HFF-Myc (cell line): ENCODE data around the gene PPEF2.
"Not testable (repeated sequence)": the region's sequence is repeated elsewhere in the genome, so short reads cannot be mapped to it uniquely, and the experiment has no call there.

Source experiments
- DNase-seq: peaks from one replicate; pipeline ENCODE4 v3.0.0-alpha.2; 2011; ENCODE audit warnings: low read depth; ENCODE audit errors: extremely low read depth
- H3K4me3 ChIP-seq: replicated peaks from 2 replicates; pipeline ENCODE4 v1.5.1; 2011; ENCODE audit warnings: low read depth, mild to moderate bottlenecking, control low read depth, low read length
- TF ChIP-seq, protein P1 (sequence below): IDR thresholded peaks from 2 replicates; pipeline ENCODE4 v1.5.1; 2012; ENCODE audit warnings: mild to moderate bottlenecking, low read depth, low read length, control low read depth; ENCODE audit errors: missing control alignments

Gene PPEF2

DNA sequence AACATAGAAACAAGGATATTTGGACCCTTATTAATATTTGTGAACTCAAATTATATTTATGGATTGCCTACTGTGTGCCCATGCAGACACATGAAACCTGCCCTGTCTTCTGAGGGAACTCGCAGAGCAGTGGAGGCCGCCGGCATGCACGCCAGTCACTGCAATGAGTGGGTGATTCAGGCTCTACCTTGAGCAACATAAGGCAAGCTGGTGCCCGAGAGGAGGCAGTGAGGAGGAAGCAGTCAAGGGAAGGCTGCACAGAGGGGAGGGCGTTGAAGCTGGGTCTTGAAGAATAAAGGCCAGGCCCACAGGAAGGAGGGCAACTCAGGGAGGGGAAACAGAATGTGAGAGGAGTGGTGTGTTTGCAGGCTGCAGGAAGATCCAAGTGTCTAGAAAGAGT, 52.8 kb downstream of the PPEF2 start:
- TF ChIP-seq, protein P1, sequence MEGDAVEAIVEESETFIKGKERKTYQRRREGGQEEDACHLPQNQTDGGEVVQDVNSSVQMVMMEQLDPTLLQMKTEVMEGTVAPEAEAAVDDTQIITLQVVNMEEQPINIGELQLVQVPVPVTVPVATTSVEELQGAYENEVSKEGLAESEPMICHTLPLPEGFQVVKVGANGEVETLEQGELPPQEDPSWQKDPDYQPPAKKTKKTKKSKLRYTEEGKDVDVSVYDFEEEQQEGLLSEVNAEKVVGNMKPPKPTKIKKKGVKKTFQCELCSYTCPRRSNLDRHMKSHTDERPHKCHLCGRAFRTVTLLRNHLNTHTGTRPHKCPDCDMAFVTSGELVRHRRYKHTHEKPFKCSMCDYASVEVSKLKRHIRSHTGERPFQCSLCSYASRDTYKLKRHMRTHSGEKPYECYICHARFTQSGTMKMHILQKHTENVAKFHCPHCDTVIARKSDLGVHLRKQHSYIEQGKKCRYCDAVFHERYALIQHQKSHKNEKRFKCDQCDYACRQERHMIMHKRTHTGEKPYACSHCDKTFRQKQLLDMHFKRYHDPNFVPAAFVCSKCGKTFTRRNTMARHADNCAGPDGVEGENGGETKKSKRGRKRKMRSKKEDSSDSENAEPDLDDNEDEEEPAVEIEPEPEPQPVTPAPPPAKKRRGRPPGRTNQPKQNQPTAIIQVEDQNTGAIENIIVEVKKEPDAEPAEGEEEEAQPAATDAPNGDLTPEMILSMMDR = no peak
- DNase-seq = no peak
- H3K4me3 ChIP-seq = no peak overlapping the region

DNA sequence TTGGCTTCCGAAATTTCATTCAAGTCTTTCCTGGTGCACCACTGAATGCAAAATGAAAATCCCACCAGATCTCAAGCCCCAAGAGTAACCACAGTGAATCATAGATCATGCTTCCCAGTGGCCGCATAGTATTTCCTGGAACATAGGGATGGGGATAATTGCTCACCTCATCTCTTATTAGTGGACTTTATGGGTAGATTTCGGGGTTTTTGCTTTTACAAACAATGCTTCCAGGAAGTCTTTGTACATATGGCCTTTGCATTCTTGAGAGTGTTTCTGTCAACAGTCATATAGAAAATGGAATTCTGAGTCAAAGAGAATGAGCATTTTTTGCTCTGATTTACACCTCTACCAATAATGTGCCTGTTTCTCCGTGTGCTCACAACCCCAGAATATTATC, 53.4 kb downstream of the PPEF2 start:
- no peak for DNase-seq
- TF ChIP-seq, protein P1 = no peak
- no peak overlapping the region for H3K4me3 ChIP-seq

DNA sequence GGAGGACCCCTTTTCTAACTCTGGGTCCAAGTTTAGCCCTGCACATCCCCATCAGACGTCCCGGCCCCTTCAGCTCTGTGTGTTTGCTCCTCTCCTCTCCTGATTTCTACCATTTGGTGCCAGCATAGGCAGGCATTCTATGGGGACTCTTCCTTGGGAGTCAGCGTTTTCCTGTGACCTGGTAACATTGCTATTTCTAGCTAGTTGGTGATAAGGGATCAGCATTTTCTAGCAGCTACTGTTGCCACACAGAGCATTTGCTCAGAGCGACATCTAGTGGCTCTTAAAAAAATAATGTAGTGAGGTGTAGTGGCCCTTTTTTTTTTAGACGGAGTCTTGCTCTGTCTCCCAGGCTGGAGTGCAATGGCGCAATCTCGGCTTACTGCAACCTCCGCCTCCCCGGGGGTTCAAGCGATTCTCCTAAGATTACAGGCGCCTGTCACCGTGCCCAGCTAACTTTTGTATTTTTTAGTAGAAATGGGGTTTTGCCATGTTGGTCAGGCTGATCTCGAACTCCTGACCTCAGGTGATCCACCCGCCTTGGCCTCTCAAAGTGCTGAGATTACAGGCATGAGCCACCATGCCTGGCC, 54.0 kb downstream of the PPEF2 start:
- TF ChIP-seq, protein P1 = peak; percentile 61
- DNase-seq = peak; percentile 87
- not testable (repeated sequence) for H3K4me3 ChIP-seq

DNA sequence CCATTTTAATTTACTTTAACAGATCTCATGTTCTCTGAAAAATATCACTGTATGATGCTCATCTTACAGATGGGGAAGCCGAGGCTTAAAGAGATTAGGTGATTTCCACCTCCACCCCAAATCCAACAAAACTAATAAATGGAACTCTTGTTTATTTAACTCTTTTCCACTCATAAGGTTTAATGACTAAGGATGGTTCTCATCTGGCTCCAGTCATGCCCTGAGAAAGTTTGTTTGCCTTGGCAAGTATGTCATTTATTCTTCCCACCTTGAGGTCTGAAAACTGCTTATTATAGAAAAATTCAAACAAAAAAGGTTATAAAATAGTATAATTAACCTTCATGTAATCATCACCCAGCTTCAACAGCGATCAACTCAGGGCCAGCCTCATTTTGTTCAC, 56.3 kb downstream of the PPEF2 start:
- H3K4me3 ChIP-seq = no peak overlapping the region
- no peak for DNase-seq
- TF ChIP-seq, protein P1 = no peak

DNA sequence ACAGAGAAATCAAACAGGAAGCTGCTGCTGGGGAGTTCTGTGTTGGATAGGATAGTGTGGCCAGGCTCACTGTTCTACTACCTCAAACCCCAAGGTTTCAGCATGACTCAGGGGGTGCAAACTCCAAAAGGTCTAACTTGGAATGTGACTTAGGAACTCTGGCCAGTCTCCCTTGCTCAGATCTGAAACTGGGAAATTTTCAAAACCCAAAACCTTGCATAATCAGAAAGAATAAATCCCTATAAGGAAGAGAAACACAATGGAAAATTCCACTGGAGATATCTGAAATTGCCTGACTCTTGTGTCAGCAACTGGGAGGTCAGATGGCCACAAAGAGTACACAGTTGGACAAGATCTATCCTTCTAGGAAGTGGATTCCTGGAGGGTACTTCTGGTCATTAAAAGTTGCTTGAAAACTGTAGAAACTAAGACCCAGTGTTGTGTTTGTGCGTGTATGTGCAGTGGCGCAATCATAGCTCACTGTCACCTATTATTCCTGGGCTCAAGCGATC, 58.0 kb downstream of the PPEF2 start:
- H3K4me3 ChIP-seq = no peak overlapping the region
- TF ChIP-seq, protein P1 = no peak

DNA sequence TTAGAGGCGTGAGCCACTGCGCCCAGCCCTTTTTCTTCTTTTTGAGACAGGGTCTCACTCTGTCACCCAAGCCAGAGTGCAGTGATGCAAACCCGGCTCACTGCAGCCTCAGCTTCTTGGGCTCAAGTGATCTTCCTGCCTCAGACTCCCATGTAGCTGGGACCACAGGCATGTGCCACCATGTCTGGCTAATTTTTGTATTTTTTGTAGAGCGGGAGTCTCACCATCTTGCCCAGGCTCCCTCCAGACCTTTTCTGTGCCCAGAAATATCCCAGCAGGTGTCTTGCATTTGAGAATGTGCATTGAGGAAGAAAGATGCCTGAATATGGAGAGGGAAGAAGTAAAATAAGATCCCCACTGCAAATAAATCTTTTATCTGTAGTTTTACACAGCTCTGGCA, 58.7 kb downstream of the PPEF2 start:
- DNase-seq = no peak
- TF ChIP-seq, protein P1 = no peak
- H3K4me3 ChIP-seq = no peak overlapping the region

More for the DNA sequence above, 58.0 kb downstream of the PPEF2 start:
- peak; percentile 35 for DNase-seq
